ENCODE measurements around the gene P2RY8.

P2RY8 gene

GRCh38 chrX:1486749-1487361 is 50.1 kb downstream of the P2RY8 start:
- Histone ChIP-seq H3K4me3 (ENCODE audit: low read length) (no peak overlapping the region), H3K9me2 (replicated peaks; ENCODE audit: insufficient read depth, low read length) (no peaks in the 10 kb centered on the region), H4K20me1 (ENCODE audit: insufficient read depth, low read length) (no peaks in the 10 kb centered on the region), H3K36me3 (replicated peaks; ENCODE audit: insufficient read depth, low read length) (no peaks in the 10 kb centered on the region; the same call in 1 of the 2 replicates), H3K27ac (ENCODE audit: low read length) (no peak overlapping the region), H3K79me2 (ENCODE audit: low read length) (peaks cover 50% of the 10 kb centered on the region), H2AFZ (ENCODE audit: low read length) (no peak overlapping the region), H3K27me3 (replicated peaks; ENCODE audit: insufficient read depth, low read length) (no peaks in the 10 kb centered on the region), H3K9ac (ENCODE audit: low read length) (no peak overlapping the region), H3F3A (ENCODE audit: insufficient read depth, low read length) (peaks cover 13% of the 10 kb centered on the region; the same call in 1 of the 2 replicates), H3K4me1 (ENCODE audit: low read length) (no peaks in the 10 kb centered on the region), H3K4me2 (ENCODE audit: low read depth, low read length) (no peak overlapping the region), H3K9me3 (replicated peaks; ENCODE audit: insufficient read depth, low read length) (no peaks in the 10 kb centered on the region)
- DNase-seq = no peak
- TF ChIP-seq, protein P1, sequence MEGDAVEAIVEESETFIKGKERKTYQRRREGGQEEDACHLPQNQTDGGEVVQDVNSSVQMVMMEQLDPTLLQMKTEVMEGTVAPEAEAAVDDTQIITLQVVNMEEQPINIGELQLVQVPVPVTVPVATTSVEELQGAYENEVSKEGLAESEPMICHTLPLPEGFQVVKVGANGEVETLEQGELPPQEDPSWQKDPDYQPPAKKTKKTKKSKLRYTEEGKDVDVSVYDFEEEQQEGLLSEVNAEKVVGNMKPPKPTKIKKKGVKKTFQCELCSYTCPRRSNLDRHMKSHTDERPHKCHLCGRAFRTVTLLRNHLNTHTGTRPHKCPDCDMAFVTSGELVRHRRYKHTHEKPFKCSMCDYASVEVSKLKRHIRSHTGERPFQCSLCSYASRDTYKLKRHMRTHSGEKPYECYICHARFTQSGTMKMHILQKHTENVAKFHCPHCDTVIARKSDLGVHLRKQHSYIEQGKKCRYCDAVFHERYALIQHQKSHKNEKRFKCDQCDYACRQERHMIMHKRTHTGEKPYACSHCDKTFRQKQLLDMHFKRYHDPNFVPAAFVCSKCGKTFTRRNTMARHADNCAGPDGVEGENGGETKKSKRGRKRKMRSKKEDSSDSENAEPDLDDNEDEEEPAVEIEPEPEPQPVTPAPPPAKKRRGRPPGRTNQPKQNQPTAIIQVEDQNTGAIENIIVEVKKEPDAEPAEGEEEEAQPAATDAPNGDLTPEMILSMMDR (IDR thresholded peaks at IDR 0.05; ENCODE audit: low read length) = no peak
- TF ChIP-seq EZH2phosphoT487 (IDR thresholded peaks at IDR 0.05; ENCODE audit: low read length) (no peak), EZH2 (optimal IDR thresholded peaks at IDR 0.05; ENCODE audit: low read depth, low read length) (no peak)

- no peak overlapping the region for H3K27ac ChIP-seq (ENCODE audit: low read length)
- H3F3A ChIP-seq (ENCODE audit: insufficient read depth, low read length) = peaks cover 16% of the 10 kb centered on the region; the same call in 1 of the 2 replicates
- DNase-seq = no peak
- H2AFZ ChIP-seq (ENCODE audit: low read length) = no peak overlapping the region
- no peaks in the 10 kb centered on the region for H3K27me3 ChIP-seq (replicated peaks; ENCODE audit: insufficient read depth, low read length)
- H3K4me3 ChIP-seq (ENCODE audit: low read length) = no peak overlapping the region
- H3K9me2 ChIP-seq (replicated peaks; ENCODE audit: insufficient read depth, low read length) = no peaks in the 10 kb centered on the region
- H4K20me1 ChIP-seq (ENCODE audit: insufficient read depth, low read length) = no peaks in the 10 kb centered on the region
- peaks cover 51% of the 10 kb centered on the region for H3K79me2 ChIP-seq (ENCODE audit: low read length)
- H3K9me3 ChIP-seq (replicated peaks; ENCODE audit: insufficient read depth, low read length) = no peaks in the 10 kb centered on the region
- no peak overlapping the region for H3K4me2 ChIP-seq (ENCODE audit: low read depth, low read length)
- no peaks in the 10 kb centered on the region; the same call in 1 of the 2 replicates for H3K36me3 ChIP-seq (replicated peaks; ENCODE audit: insufficient read depth, low read length)
- no peak overlapping the region for H3K9ac ChIP-seq (ENCODE audit: low read length)
- TF ChIP-seq, protein P1 (IDR thresholded peaks at IDR 0.05; ENCODE audit: low read length) = no peak
- no peak for TF ChIP-seq EZH2 (optimal IDR thresholded peaks at IDR 0.05; ENCODE audit: low read depth, low read length)
- no peak for TF ChIP-seq EZH2phosphoT487 (IDR thresholded peaks at IDR 0.05; ENCODE audit: low read length)
- peaks cover 5% of the 10 kb centered on the region; the same call in 1 of the 2 replicates for H3K4me1 ChIP-seq (ENCODE audit: low read length)
Observed at GRCh38 chrX:1486177-1486576, 50.8 kb downstream of the P2RY8 start.

GRCh38 chrX:1485033-1485432 is 52.0 kb downstream of the P2RY8 start:
- TF ChIP-seq EZH2 (optimal IDR thresholded peaks at IDR 0.05; ENCODE audit: low read depth, low read length) = no peak
- no peak for TF ChIP-seq EZH2phosphoT487 (IDR thresholded peaks at IDR 0.05; ENCODE audit: low read length)
- TF ChIP-seq, protein P1 (IDR thresholded peaks at IDR 0.05; ENCODE audit: low read length) = no peak
- no peak overlapping the region for H3K27ac ChIP-seq (ENCODE audit: low read length)
- H3K27me3 ChIP-seq (replicated peaks; ENCODE audit: insufficient read depth, low read length) = no peaks in the 10 kb centered on the region

More at GRCh38 chrX:1485033-1485432, 52.0 kb downstream of the P2RY8 start:
- H3K9ac ChIP-seq (ENCODE audit: low read length) = no peak overlapping the region
- H2AFZ ChIP-seq (ENCODE audit: low read length) = no peak overlapping the region
- no peak overlapping the region for H3K4me2 ChIP-seq (ENCODE audit: low read depth, low read length)
- H3K9me2 ChIP-seq (replicated peaks; ENCODE audit: insufficient read depth, low read length) = no peaks in the 10 kb centered on the region
- H4K20me1 ChIP-seq (ENCODE audit: insufficient read depth, low read length) = no peaks in the 10 kb centered on the region
- no peaks in the 10 kb centered on the region for H3K9me3 ChIP-seq (replicated peaks; ENCODE audit: insufficient read depth, low read length)
- peaks cover 16% of the 10 kb centered on the region; the same call in 1 of the 2 replicates for H3F3A ChIP-seq (ENCODE audit: insufficient read depth, low read length)
- no peak for DNase-seq
- H3K4me1 ChIP-seq (ENCODE audit: low read length) = peaks cover 9% of the 10 kb centered on the region; the same call in 1 of the 2 replicates
- peaks cover 61% of the 10 kb centered on the region for H3K79me2 ChIP-seq (ENCODE audit: low read length)
- H3K36me3 ChIP-seq (replicated peaks; ENCODE audit: insufficient read depth, low read length) = no peaks in the 10 kb centered on the region; the same call in 1 of the 2 replicates
- no peak overlapping the region for H3K4me3 ChIP-seq (ENCODE audit: low read length)

All from MM.1S (cell line).